ENCODE measurements around the gene ABCC1. TPM values are rescaled to one million over a fixed set of nuclear protein-coding genes. Genes with fewer than 3 reads are reported as not detected.

The ABCC1 gene
- total RNA-seq, 1 experiment from 2014 or later: 16.1 TPM

DNA sequence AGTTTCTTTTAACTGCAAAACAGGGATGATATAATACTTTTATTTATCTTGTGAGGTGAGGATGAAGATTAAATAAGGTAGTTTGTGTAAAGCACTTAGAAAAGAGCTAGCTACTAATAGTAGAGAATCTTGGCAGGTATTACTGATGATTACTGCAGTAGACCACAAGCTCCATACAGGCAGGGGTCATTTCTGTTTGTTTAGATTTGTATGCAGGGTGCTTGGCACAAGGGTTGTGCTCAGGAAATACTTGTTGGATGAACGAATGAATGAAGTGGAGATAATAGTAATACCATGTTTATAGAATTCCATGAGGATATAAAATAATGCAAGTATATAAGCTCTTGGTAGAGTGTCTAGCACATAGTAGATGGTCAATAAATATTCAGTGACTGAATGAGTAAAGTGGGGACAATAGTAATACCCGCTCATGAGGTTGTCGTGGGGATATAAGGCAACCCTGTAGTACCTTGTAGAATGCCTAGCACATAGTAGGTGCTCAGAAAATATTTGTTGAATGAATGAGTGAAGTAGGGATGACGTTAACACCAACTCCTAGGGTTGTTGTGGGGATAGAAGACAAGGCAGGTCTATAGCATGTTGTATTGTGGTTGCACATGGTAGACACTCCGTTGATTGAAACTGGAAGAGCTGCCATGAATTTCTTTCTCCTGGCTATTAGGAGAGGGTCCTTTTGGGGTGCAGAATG is 83.0 kb downstream of the ABCC1 start:
- intact Hi-C loops (cut with micrococcal nuclease): no loop called here
- DNase-seq (no peak), ATAC-seq (no peak)
- no TSS peak for BruUV-seq (replicated peaks)
- Histone ChIP-seq H3K9me3 (ENCODE audit: low read length) (no peaks in the 10 kb centered on the region), H3K4me1 (ENCODE audit: insufficient read depth, low read length) (peaks cover 23% of the 10 kb centered on the region), H3K36me3 (ENCODE audit: low read depth, low read length) (peaks cover 8% of the 10 kb centered on the region; the same call in 1 of the 2 replicates), H3K9ac (ENCODE audit: low read length) (no peak overlapping the region), H3F3A (ENCODE audit: low read length, unreplicated experiment) (no peaks in the 10 kb centered on the region), H4K20me1 (ENCODE audit: low read length) (no peaks in the 10 kb centered on the region), H3K27me3 (ENCODE audit: low read length) (no peaks in the 10 kb centered on the region), H3K9me2 (replicated peaks; ENCODE audit: low read length) (no peaks in the 10 kb centered on the region), H3K27ac (ENCODE audit: low read length) (no peak overlapping the region), H3K4me3 (ENCODE audit: low read length) (no peak overlapping the region), H3K79me2 (ENCODE audit: low read length) (peaks cover 6% of the 10 kb centered on the region; the same call in 1 of the 2 replicates), H3K4me2 (ENCODE audit: low read length) (no peak overlapping the region), H2AFZ (ENCODE audit: low read length) (no peak overlapping the region)
- ChIA-PET POLR2A (ENCODE audit: unreplicated experiment) (no interaction called here), CTCF (no interaction called here)
- TF ChIP-seq CTCF (conservative IDR thresholded peaks at IDR 0.05; ENCODE audit: low read depth, low read length): no peak
- no peak for TF ChIP-seq EZH2phosphoT487 (IDR thresholded peaks at IDR 0.05; ENCODE audit: borderline replicate concordance, low read length)
- no peak for TF ChIP-seq EZH2 (IDR thresholded peaks at IDR 0.05; ENCODE audit: low read length, unreplicated experiment)

DNA sequence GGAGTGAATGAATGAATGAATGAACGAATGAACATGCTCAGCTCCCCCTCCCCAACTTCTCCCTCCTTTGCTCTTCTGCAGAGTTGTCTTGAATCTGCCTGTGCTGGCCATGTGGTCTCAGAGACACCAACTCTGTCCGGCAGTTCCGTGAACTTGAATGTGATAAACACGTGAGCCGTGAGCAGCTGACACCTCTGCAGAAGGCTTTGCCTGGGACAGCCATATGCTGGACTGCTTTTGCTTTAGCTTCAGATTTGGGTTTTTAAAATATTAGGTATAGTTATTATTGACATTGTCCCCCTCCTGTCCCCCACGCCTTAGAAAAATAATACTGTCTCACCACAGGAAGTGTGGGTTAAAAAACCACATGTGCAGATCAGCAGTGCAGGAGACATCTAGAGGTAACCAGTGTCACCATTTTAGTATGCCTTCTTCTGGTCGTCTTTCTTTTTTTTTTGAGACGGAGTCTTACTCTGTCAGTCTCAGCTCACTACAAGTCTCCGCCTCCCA is 83.8 kb downstream of the ABCC1 start:
- ChIA-PET POLR2A (ENCODE audit: unreplicated experiment) (no interaction called here), CTCF (no interaction called here)
- Histone ChIP-seq H3K9me2 (replicated peaks; ENCODE audit: low read length) (no peaks in the 10 kb centered on the region), H3K4me3 (ENCODE audit: low read length) (no peak overlapping the region), H3K27me3 (ENCODE audit: low read length) (no peaks in the 10 kb centered on the region), H3K9ac (ENCODE audit: low read length) (no peak overlapping the region), H3F3A (ENCODE audit: low read length, unreplicated experiment) (no peaks in the 10 kb centered on the region), H2AFZ (ENCODE audit: low read length) (no peak overlapping the region), H3K36me3 (ENCODE audit: low read depth, low read length) (peaks cover 11% of the 10 kb centered on the region; the same call in 1 of the 2 replicates), H3K4me1 (ENCODE audit: insufficient read depth, low read length) (peaks cover 14% of the 10 kb centered on the region), H3K79me2 (ENCODE audit: low read length) (peaks cover 5% of the 10 kb centered on the region; the same call in 1 of the 2 replicates), H3K27ac (ENCODE audit: low read length) (no peak overlapping the region), H3K4me2 (ENCODE audit: low read length) (no peak overlapping the region), H4K20me1 (ENCODE audit: low read length) (no peaks in the 10 kb centered on the region), H3K9me3 (ENCODE audit: low read length) (no peaks in the 10 kb centered on the region)
- TF ChIP-seq EZH2 (IDR thresholded peaks at IDR 0.05; ENCODE audit: low read length, unreplicated experiment) (no peak), CTCF (conservative IDR thresholded peaks at IDR 0.05; ENCODE audit: low read depth, low read length) (no peak), EZH2phosphoT487 (IDR thresholded peaks at IDR 0.05; ENCODE audit: borderline replicate concordance, low read length) (no peak)
- intact Hi-C loops (cut with micrococcal nuclease): no loop called here
- BruUV-seq (replicated peaks): no TSS peak
- no peak for DNase-seq
- ATAC-seq: no peak

- Histone ChIP-seq H3K36me3 (ENCODE audit: low read depth, low read length) (peaks cover 11% of the 10 kb centered on the region; the same call in 1 of the 2 replicates), H3K4me3 (ENCODE audit: low read length) (no peak overlapping the region), H3K9me2 (replicated peaks; ENCODE audit: low read length) (no peaks in the 10 kb centered on the region), H4K20me1 (ENCODE audit: low read length) (no peaks in the 10 kb centered on the region), H3K4me2 (ENCODE audit: low read length) (no peak overlapping the region), H2AFZ (ENCODE audit: low read length) (no peak overlapping the region), H3K4me1 (ENCODE audit: insufficient read depth, low read length) (no peaks in the 10 kb centered on the region), H3K27me3 (ENCODE audit: low read length) (no peaks in the 10 kb centered on the region), H3K9ac (ENCODE audit: low read length) (no peak overlapping the region), H3K79me2 (ENCODE audit: low read length) (no peaks in the 10 kb centered on the region), H3K27ac (ENCODE audit: low read length) (no peak overlapping the region), H3K9me3 (ENCODE audit: low read length) (no peaks in the 10 kb centered on the region), H3F3A (ENCODE audit: low read length, unreplicated experiment) (no peaks in the 10 kb centered on the region)
- no peak for DNase-seq
- ATAC-seq: no peak
- intact Hi-C loops (cut with micrococcal nuclease): no loop called here
- ChIA-PET CTCF (no interaction called here), POLR2A (ENCODE audit: unreplicated experiment) (no interaction called here)
- TF ChIP-seq EZH2 (IDR thresholded peaks at IDR 0.05; ENCODE audit: low read length, unreplicated experiment) (no peak), EZH2phosphoT487 (IDR thresholded peaks at IDR 0.05; ENCODE audit: borderline replicate concordance, low read length) (no peak), CTCF (conservative IDR thresholded peaks at IDR 0.05; ENCODE audit: low read depth, low read length) (no peak)
- no TSS peak for BruUV-seq (replicated peaks)
Measured at GRCh38 chr16:16036359-16036792, 87.0 kb downstream of the ABCC1 start.

All from PC-3 (cell line).